Sigmoid colon (tissue), 7 donors: ENCODE data around the gene HOXB2. TPM values are rescaled to one million over a fixed set of nuclear protein-coding genes. Genes with fewer than 3 reads are reported as not detected.
A peak's percentile ranks its signal among the peaks of the same experiment; 100 is the strongest.

ENCODE experiments used
- DNase-seq: peaks from one replicate; pipeline ENCODE4 v3.0.0-alpha.2; 2019
- H3K27ac ChIP-seq, 4 donors: fragments of 200-600 bp; sonication (generic); one replicate each; pipeline ENCODE4 v1.5.1; 2016 to 2019; ENCODE audit warnings: mild to moderate bottlenecking in 1 of 4
- H3K27me3 ChIP-seq, 3 donors: fragments of 200-600 bp; sonication (generic); one replicate each; pipeline ENCODE4 v1.5.1; 2019; ENCODE audit warnings: mild to moderate bottlenecking in 1 of 3
- H3K36me3 ChIP-seq, 4 donors: fragments of 200-600 bp; sonication (generic); one replicate each; pipeline ENCODE4 v1.5.1; 2016 to 2019
- H3K4me1 ChIP-seq, 4 donors: fragments of 200-600 bp; sonication (generic); one replicate each; pipeline ENCODE4 v1.5.1; 2017 to 2019
- H3K4me3 ChIP-seq, 4 donors: fragments of 200-600 bp; sonication (generic); one replicate each; pipeline ENCODE4 v1.5.1; 2017 to 2019; ENCODE audit warnings: mild to moderate bottlenecking in 2 of 4, moderate library complexity in 1 of 4
- H3K9me3 ChIP-seq, 4 donors: fragments of 200-600 bp in 3 of 4; sonication (generic) in 3 of 4; one replicate each; pipeline versions ENCODE4 v1.5.1 to v1.6.1; 2013 to 2019
- EP300 ChIP-seq, 4 donors: sonication (generic); formaldehyde crosslinking; IDR thresholded peaks; one replicate each; pipeline ENCODE4 v1.6.1; 2017; ENCODE audit warnings: antibody characterized with exemption in 4 of 4
- POLR2A ChIP-seq, 2 donors: fragments of 450-650 bp; IDR thresholded peaks; one replicate each; pipeline ENCODE4 v1.6.1; 2016; ENCODE audit warnings: antibody characterized with exemption in 2 of 2, mild to moderate bottlenecking in 2 of 2, moderate library complexity in 2 of 2
- POLR2AphosphoS5 ChIP-seq, 4 donors: sonication (generic); formaldehyde crosslinking; IDR thresholded peaks; one replicate each; pipeline ENCODE4 v1.6.1; 2017; ENCODE audit warnings: antibody characterized with exemption in 4 of 4
- WGBS, 2 donors: extraction: QIAGEN DNeasy Blood & Tissue Kit; methylation state at CpG; one replicate each; pipeline ENCODE4 v1.1.7; 2013; 5-methylcytosine and 5-hydroxymethylcytosine counted together
- intact Hi-C: fragments of 100-400 bp; cut with DNase I; formaldehyde crosslinking; loops from one replicate; pipeline ENCODE4 v1.15.1; 2023
- polyA plus RNA-seq, 3 donors: library from polyadenylated mRNA; stranded (reverse); fragments of 200-250 nt; gene quantifications; one replicate each; pipeline ENCODE4 v1.2.3, GENCODE V29; 2013
- total RNA-seq, 4 donors: library from RNA; depleted of rRNA; stranded (reverse); fragments of >200 nt; gene quantifications; one replicate each; pipeline ENCODE4 v1.1.0, GENCODE V29; 2016
- TF ChIP-seq, protein P1 (sequence below), 4 experiments: fragments of 450-650 bp in 3 of 4; fragments of 200-600 bp in 1 of 4; IDR thresholded peaks; one replicate each; pipeline ENCODE4 v1.5.1; 2016 to 2019; ENCODE audit warnings: antibody characterized with exemption in 4 of 4, mild to moderate bottlenecking in 3 of 4, moderate library complexity in 2 of 4
- donor health status: healthy with polysubstance abuse.
- donor health status: Bipolar disorder and iron deficiency.
- donor health status: healthy.

Gene HOXB2
- total and polyA plus RNA-seq, 7 donors = 1.6 to 86.1 (median 44.9) TPM

DNA sequence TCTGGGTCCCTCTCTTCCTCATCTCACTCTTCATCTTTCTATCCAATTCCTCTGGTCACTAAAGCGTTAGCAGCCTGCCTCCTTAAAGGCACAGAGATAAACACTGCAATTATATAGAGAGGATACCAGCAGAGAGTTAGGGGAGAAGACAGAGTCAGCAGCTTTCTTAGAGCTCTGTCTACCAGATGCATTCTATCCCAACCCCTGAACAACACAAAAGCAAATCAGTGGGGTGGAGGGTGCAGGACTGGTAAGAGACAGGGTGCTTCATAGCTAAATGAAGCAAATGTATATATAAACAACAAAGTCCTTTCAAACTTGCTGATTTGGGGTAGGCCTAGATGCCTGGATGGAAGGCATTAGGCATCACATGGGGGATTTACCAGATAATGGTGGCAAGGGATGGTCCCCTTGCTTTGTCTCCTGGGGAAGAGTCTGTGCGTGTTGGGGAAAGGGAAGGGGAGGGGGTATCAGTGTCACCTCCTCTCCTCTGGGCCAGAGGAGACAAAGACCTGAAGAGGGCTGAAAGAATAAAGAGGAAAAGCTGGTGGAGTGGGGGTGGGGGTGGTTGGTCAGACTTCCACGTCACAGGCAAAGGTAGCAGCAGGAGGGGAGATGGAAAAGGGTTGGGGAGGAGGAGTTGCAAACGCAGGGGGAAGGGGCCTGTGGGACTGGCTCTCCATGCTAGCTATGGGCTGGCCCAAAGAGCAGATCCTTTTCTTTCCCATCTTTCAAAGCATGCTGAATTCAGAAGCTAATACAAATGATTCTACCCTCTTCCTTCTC is 21.2 kb upstream of the HOXB2 start:
- WGBS, 2 donors = 79 to 87% methylated on average over 4 of the region's 4 CpGs
- peaks cover 0 to 100% (median 97%) of the 10 kb centered on the region in 4 donors for H3K4me1 ChIP-seq
- no peaks in the 10 kb centered on the region for H3K36me3 ChIP-seq
- no peaks in the 10 kb centered on the region for H3K27me3 ChIP-seq
- intact Hi-C loops = no loop called here
- DNase-seq = no peak
- H3K4me3 ChIP-seq = no peak overlapping the region
- peak overlapping the region; percentile 94 to 99 (median 96) for H3K27ac ChIP-seq
- TF ChIP-seq POLR2A (IDR thresholded peaks at IDR 0.05) (no peak), POLR2AphosphoS5 (IDR thresholded peaks at IDR 0.05) (no peak), EP300 (IDR thresholded peaks at IDR 0.05) (no peak)
- TF ChIP-seq, protein P1, sequence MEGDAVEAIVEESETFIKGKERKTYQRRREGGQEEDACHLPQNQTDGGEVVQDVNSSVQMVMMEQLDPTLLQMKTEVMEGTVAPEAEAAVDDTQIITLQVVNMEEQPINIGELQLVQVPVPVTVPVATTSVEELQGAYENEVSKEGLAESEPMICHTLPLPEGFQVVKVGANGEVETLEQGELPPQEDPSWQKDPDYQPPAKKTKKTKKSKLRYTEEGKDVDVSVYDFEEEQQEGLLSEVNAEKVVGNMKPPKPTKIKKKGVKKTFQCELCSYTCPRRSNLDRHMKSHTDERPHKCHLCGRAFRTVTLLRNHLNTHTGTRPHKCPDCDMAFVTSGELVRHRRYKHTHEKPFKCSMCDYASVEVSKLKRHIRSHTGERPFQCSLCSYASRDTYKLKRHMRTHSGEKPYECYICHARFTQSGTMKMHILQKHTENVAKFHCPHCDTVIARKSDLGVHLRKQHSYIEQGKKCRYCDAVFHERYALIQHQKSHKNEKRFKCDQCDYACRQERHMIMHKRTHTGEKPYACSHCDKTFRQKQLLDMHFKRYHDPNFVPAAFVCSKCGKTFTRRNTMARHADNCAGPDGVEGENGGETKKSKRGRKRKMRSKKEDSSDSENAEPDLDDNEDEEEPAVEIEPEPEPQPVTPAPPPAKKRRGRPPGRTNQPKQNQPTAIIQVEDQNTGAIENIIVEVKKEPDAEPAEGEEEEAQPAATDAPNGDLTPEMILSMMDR (IDR thresholded peaks at IDR 0.05) = no peak
- H3K9me3 ChIP-seq = no peaks in the 10 kb centered on the region

DNA sequence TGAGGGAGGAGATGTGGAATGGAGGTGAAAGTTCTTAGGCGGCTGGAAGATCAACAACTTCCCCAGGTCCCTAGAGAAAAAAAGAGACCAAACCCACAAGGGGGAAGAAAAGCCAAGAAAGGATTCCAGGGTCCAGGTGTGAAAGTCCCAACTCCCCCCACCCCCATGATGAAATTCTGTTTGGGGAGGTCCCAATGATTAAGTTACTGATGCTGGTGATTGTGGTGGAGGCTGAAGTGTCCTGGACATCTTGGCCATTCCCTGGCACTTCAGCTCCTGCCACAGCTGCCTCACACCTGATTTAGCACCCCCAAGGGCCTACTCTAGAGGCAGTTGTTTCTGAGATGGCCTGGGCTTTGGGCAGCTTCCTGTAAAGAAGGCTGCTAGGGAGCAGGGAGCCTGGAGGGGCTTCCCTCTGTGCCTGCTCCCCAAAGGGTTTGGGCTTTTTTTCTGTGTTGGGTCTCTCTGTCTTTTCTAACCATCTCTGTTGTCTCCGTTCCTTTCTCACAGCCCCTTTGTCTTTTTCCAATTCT is 20.2 kb upstream of the HOXB2 start:
- H3K9me3 ChIP-seq = no peaks in the 10 kb centered on the region
- no peaks in the 10 kb centered on the region for H3K27me3 ChIP-seq
- H3K4me1 ChIP-seq = peaks cover 0 to 100% (median 99%) of the 10 kb centered on the region in 4 donors
- DNase-seq = no peak
- no peaks in the 10 kb centered on the region for H3K36me3 ChIP-seq
- peak overlapping the region; percentile 94 to 99 (median 96) for H3K27ac ChIP-seq
- H3K4me3 ChIP-seq = peak overlapping the region in 2 of 4 donors; percentile 49 to 52
- no peak for TF ChIP-seq EP300 (IDR thresholded peaks at IDR 0.05)
- TF ChIP-seq, protein P1 (IDR thresholded peaks at IDR 0.05) = no peak
- no peak for TF ChIP-seq POLR2AphosphoS5 (IDR thresholded peaks at IDR 0.05)
- TF ChIP-seq POLR2A (IDR thresholded peaks at IDR 0.05) = no peak
- 79 to 85% methylated on average over 2 of the region's 2 CpGs for WGBS, 2 donors
- intact Hi-C loops = no loop called here

DNA sequence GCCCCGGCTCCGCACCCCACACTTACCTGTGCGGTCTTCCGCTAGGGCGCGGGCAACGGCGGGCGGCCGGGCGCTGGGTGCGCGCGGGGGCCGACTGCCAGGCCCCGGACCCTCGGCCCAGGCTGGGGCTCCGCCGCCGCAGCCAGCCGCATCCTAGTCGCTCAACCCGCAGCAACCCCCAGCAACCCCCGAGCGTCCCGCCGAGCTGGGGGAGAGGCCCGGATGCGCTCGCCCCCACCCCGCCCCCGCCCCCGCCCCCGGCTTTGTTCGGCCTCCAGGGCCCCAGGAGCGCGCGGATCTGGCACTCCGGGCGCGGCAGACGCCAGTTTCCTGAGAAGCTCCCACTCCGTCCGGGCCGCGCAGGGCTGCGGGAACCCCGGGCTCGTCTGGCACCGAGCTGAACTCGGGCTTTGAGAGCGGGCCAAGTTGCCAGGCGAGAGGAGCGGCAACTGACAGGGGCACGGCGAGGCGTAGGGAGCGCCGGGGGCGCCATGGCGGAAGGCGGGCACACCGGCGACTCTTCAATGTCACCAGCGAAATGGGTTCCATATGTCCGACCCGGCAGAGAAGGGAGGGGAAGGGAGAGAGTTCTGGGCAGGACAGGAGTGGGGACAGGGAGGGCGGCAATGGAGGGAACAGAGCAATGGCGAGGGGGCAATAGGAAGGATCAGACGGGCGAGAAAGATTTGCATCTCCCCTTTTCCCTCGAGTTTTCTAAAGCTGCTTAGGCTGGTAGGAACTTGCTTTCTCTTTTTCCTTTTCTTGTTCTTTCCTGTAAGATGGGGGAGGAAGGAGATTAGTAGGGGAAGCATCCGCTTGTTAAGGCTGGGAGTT is 19.5 kb upstream of the HOXB2 start:
- Histone ChIP-seq H3K4me3 (peak overlapping the region; percentile 32 to 52 (median 48)), H3K27me3 (no peaks in the 10 kb centered on the region), H3K4me1 (peaks cover 0 to 100% (median 99%) of the 10 kb centered on the region in 4 donors), H3K27ac (peak overlapping the region; percentile 94 to 99 (median 96)), H3K9me3 (no peaks in the 10 kb centered on the region), H3K36me3 (no peaks in the 10 kb centered on the region)
- intact Hi-C loops = no loop called here
- DNase-seq = peak; percentile 84
- no peak for TF ChIP-seq EP300 (IDR thresholded peaks at IDR 0.05)
- TF ChIP-seq, protein P1 (IDR thresholded peaks at IDR 0.05) = no peak
- TF ChIP-seq POLR2AphosphoS5 (IDR thresholded peaks at IDR 0.05) = peak in 3 of 4 donors; percentile 16 to 69 (median 54)
- no peak for TF ChIP-seq POLR2A (IDR thresholded peaks at IDR 0.05)
- WGBS, 2 donors = 60 to 80% methylated on average over 73 of the region's 73 CpGs

DNA sequence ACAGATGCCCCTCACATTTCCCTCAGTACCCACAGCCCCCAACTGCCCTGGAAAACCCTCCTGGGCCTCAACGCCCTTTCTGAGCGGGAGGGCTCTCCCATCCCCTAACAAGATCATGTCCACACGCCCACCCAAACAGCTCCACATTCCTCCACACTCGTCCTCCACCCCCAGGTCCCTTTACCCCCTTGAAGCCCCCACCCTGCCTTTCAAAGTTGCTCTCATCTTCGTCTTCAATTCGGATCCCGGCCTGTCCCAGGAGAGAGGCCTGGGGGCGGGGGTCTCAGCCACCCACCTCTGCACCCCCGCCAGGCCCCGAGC is 18.9 kb upstream of the HOXB2 start:
- H3K36me3 ChIP-seq = no peaks in the 10 kb centered on the region
- peak overlapping the region; percentile 32 to 52 (median 48) for H3K4me3 ChIP-seq
- intact Hi-C loops = no loop called here
- no peaks in the 10 kb centered on the region for H3K27me3 ChIP-seq
- H3K4me1 ChIP-seq = peaks cover 0 to 100% (median 99%) of the 10 kb centered on the region in 4 donors
- H3K9me3 ChIP-seq = no peaks in the 10 kb centered on the region
- peak overlapping the region; percentile 94 to 99 (median 96) for H3K27ac ChIP-seq
- 80 to 90% methylated on average over 10 of the region's 10 CpGs for WGBS, 2 donors
- TF ChIP-seq POLR2A (IDR thresholded peaks at IDR 0.05) = no peak
- TF ChIP-seq, protein P1 (IDR thresholded peaks at IDR 0.05) = no peak
- TF ChIP-seq EP300 (IDR thresholded peaks at IDR 0.05) = no peak
- no peak for TF ChIP-seq POLR2AphosphoS5 (IDR thresholded peaks at IDR 0.05)
- no peak for DNase-seq
